ENCODE data around the gene MED28.

GRCh38 chr4:17657090-17657489, 42.6 kb downstream of the MED28 start:
- TF ChIP-seq CTCF (conservative IDR thresholded peaks at IDR 0.05 in 1 of 2, IDR thresholded peaks at IDR 0.05 in 1 of 2; ENCODE audit: extremely low read depth in 1 of 2, insufficient read depth in 1 of 2, low read depth in 1 of 2, low read length in 2 of 2): no peak
- no peak for TF ChIP-seq EZH2 (IDR thresholded peaks at IDR 0.05; ENCODE audit: borderline replicate concordance, low read length)
